ENCODE results near the gene NKD1.

The NKD1 gene

DNA sequence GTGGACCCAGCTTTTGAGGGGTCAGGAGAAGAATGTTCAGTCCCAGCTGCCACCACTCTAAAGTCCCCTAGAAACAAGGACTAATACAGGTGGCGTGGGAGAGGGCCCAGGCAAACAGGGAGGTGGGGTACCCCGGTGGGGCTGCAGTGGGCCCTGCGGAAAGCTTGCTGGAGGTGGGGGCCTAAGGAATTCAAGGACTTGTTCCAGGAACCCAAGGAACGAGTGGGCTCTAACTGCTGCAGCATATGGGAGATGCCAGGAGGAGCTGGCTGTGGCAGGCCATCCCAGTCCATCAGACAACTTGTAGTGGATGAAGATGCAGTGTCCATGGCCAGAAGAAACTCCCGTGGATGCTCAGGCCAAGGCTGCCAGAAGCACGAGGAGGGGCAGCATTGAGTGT lies 122.3 kb downstream of the NKD1 start:
- no peak for DNase-seq

DNA sequence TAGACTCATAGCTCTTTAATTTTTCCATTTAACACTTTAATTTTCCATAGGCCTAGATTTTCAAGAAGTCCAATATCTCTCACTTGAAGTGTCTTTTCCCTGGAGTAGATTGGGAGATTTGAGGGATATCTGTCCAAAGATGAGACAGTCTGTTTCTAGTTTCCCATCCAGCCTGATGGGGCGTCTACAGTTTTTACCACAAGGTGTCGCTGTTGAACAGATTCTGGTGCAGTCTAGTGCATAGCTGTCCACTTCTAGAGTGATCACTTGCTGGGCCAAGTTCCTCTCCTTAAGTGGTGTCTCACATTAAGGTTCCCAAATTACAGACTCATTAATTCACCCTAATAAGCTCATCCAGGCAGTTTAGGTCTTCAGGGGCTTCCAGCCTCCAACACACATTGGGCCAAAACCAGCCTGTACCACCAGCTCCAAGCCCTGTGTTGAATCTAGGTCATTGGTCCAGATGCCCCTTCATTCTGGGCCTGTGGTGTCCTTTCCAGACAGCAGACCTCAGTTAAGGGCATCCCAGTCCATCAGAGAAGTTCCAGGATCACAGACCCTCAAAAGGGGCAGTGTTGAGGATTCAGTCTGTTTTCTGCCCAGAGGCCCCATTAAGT lies 123.6 kb downstream of the NKD1 start:
- no peak for DNase-seq

DNA sequence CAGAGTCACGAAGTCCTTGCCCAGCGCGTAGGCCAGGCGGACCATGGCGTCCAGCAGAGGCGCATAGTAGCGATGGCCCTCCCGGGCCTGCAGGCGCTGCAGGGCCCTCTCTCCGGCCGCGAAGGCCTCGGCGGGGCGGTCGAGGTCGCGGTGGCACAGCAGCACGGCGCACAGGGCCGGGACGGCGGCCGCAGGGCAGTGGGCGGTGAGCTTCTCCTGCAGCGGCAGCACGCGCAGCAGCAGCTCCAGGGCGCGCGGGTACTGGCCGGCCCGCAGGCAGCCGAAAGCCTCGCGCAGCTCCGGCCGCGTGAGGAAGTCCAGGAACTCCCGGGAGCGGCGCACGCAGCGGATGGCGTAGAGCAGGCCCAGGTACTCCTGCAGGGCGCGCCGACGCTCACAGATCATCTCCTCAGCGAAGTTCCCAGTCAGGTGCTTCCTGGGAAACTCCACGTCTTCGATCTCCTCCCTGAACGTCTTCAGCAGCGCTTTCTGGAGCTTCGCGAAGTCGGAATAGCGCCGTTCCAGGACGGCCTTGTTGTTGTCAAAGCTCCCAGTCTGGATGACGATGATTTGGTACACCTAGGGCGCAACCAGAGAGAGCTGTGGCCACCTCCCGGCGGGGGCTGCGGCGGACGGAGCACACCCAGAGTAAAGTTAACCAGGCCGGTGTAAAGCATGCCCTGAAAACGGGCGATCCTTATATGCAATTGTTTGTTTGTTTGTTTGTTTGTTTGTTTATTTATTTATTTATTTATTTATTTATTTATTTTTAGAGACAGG lies 125.5 kb downstream of the NKD1 start:
- DNase-seq: no peak

DNA sequence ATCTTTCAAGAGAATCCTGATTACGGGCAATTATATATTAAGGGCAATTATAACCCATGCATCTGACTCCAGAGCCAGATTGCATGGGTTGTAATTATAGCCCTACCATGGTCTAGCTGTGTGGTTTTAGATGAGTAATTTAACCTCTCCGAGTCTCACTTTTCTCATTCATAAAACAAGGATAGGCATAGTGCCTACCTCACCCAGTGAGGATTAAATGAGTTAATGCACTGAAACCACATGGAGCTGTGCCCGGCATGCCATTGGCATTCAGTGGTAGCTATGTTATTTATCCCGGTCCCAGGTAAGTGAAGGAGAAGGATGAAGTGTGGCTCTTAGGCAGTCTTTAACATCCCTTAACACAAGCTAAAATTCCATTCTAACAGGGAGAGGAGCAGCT lies 126.6 kb downstream of the NKD1 start:
- no peak for DNase-seq

DNA sequence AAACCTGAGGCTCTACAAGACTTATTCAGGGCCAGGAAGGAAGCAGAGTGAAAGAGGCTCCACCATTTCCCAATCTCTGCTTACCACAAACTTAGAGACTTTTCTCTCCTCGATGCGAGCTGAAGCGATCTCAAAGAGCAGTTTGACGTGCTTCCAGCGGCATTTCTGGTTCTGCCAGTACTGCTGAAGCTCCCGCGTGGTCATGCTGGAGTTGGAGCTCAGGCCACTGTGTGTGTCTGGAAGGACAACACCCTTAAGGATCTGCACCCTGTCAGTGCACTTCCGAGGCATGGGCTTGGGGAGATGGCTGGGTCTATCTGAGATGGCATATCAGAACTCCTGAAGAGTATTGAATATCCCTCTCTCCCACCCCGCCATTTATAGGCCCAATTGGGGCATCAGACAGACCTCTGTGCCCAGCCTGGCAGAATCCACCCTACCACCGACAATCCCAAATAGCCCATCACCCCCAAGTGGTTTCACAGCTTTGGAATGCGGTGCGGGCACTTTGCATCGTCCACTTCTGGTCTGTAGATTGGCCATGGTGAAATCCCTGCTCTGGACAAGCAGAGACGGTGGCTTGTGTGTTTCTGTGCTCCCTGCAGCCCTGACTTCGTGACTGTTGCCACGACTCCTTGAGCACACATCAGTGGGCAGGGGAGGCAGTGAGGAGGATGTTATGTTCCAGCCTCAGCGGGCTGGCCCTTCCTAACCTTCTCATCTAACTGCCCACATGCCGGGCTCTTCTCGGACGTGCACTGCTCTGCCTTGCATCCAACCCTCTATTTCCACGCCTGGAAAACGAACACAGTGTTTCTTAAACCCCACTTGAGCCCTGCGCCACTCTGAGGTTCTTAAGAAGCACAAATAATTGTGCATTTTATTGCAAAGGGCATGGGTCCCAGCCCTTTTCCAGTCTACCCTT lies 127.8 kb downstream of the NKD1 start:
- DNase-seq: no peak

DNA sequence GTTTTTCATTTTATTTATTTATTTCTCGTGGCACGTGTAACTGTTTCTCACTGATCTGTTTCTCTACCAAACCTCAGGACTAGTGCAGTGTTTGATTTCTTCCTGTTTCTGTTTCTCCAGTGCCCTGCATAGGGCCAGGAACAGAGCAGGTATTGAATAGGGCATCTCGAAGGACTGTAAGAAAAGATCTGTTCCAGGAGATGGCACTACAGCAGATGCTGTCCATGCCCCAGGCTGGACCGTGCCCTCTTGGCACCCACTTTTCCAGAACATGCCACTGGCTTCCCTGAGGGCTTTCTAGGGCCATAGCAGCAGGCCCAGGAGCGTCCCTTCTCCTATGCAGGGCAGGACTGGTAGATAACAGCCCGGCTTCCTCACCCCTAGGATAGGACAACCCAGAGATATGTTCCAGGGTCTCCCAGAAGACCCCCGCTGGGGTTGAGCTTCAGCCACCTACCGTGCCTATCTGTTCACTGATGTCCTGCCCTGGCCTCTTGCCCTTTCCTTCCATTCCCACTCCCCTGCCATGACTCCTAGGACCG lies 128.6 kb downstream of the NKD1 start:
- no peak for DNase-seq

DNA sequence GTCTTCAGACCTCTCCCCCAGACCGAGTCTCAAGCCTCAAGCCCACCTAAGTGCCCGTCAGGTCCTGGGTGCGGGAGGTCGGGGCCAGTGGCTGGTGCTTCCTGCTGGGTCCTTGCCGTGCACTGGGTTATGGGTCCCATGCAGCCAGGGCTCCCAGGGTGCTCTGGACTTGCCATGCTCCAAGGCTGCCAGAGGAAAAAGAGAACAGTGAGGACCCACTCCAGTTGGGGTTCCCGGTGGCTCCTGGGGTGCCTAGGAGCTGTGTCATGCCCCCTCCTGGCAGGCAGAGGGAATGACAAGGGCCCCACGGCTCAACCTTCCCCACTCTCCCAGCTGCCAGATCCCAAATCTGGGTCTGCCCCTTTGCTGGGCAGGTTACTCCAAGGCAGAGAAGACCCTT lies 129.2 kb downstream of the NKD1 start:
- DNase-seq: no peak

DNA sequence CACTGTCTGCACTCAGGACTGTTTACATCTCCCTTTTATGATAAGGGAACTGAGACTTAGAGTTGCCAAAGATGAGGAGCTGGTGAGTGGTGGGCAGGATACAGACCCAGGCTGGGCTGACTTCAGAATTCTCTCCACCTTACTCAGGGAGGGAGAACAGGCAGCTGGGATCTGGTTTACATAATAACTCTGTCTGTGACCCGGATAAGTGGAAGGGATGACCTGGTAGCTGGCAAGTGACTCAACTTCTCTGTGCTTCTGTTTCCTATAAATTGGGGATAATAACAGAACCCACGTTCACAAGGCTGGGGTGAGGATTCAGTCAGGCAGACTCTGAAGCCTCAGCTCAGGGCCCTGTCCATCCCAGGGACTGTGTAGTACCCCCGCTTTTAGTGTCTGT lies 130.3 kb downstream of the NKD1 start:
- DNase-seq: no peak

DNA sequence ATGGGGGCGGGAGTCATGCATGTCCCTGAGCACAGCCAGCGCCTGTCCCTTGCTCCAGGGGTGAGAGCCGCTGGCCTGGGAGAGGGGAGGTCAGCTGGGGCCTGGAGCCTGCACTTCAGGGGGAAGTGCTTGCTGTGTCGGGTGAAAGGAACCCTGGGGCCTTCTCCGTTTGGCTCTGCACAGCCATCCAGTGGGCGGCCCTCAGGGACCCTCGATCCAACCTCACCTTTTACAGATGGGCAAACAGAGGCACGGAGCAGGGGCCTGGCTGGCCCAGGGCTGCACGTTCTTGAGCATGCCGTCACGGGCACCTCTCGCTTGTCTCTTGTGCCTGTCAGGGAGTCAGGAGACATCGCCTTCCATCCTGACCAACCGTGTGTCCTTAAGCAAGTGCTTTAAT lies 131.1 kb downstream of the NKD1 start:
- no peak for DNase-seq

DNA sequence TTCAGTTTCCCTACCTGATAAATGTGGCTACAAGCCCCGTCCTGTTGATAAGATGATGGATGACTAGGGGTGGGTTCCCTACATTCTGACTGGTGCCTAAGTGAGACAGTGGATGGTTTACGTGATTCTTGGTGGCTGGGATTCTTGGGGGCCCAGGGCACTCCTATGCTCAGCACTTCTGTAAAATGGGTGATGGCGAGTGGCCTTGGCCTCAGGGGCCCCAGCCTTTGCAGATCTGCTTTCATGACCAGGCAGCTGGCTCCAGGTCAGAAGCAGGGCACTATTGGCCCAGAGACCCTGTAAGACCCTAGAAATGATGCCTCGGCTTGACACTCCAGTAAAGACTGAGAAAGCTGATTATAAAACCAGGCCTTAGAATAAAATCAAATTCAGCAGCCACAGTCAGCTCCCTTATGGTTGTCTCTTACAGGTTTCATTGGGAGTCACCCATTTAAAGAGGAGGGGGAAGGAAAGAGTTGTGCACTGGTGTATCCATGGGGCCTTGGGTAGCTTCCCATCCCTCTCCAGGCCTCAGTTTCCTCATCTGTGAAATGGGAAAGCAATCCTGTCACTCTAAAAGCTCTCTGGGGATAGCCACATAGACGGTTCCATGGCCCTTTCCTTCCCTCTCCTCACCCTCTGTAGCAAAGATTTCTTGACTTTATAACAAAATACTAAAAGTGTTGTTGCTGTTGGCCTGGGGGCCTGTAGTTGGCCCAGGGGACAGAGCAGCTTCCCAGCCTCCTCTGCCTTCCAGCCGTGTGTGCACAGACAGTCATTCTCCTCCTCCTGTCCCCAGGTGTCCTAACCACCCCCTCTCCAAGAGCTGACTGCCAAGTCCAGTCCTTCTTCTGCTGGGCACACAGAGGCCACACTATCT lies 131.7 kb downstream of the NKD1 start:
- no peak for DNase-seq

DNA sequence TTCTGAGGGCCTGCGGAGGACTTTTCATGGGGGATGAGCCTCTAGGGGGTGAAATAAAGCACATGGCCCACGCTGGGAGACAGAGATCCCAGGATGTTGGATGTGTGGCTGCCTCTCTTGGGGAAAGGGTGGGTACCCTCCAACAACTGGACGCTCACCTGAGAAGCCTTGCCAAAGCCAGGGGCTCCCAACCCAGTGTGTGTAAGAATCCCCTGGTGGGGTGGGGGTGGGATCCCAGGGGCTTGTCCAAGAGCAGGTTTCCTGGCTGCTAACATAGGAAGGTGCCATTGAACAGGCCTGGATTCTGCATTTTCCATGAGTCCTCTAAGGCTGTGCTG lies 132.3 kb downstream of the NKD1 start:
- no peak for DNase-seq

DNA sequence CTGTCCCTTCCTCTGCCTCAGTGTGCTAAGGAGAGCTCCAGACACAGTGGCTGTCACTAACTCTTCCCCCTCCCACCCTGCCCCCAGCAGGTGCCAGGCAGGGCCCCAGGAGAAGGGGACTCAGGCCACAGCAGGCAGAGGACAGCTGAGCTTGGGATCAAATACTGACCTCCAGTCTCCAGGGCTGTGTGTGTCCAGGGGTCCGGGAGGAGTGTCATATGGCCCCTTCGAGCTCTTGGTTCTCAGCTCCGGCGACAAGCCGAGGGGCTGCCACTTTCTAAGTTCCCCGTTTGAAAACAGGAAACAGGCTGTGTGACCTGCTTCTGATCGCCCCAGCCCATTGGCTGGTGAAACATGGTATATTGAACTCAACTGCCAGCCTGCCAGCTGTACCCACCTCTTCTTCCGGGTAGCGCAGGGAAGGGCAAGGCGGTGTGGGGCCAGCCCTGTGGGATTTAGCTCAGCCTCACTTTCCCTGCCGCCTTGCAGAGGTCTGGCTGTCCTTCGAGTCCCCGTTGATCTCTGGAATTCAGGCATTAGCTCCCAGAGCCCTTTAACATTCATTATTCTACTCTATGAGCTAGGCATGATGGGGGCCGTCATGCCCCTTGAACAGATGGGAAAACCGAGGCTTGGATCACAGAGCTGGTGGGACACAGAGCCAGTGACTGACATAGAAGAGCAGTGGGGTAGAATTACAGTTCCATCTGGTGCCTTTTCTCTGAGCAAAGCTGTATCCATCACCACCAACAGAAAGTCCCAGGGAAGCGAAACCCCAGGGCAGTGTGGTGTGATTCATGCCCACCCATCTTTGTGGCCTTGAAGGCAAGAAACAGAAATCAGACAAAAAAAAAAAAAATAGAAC lies 133.1 kb downstream of the NKD1 start, which contains the start of gene SNX20:
TSS of gene SNX20 (minus strand) at position 292 of the 865 bp plus-strand sequence. CDS start 3,786 bp downstream, outside the sequence.
- no peak for DNase-seq

DNA sequence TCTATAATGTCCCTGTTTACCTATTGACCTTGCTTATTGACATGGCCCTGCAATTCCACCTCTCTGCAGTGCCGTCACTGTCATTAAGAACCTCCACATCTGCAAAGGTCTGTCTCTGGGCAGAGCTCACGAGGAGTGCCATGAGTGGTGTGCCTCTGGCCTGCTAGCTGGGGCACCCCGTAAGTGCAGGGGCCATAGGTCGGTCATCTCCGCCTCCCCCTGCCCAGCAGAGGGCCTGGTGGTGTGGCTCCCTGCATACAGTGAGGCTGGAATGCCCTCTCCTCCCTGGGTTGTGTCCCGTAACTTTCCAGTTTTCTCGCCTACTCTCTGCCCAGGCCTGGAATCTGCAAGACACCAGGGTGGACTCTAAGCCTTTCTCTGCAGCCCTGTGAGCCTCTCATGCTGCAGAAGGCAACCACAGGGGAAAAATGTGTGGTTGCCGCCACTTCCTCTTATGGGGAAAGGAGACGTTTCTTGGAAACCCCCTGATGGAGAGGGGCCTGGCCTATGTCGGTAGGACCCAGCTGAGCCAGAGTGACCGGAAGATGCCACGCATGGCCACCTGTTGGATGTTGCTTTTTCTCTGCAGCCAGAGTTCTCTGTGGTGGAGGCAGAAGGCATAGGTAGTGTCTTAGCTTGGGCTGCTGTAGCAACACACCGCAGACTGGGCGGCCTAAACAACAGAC lies 135.6 kb downstream of the NKD1 start:
- peak in 3 of 51 donors; percentile 21 to 22 (median 21) for DNase-seq

DNA sequence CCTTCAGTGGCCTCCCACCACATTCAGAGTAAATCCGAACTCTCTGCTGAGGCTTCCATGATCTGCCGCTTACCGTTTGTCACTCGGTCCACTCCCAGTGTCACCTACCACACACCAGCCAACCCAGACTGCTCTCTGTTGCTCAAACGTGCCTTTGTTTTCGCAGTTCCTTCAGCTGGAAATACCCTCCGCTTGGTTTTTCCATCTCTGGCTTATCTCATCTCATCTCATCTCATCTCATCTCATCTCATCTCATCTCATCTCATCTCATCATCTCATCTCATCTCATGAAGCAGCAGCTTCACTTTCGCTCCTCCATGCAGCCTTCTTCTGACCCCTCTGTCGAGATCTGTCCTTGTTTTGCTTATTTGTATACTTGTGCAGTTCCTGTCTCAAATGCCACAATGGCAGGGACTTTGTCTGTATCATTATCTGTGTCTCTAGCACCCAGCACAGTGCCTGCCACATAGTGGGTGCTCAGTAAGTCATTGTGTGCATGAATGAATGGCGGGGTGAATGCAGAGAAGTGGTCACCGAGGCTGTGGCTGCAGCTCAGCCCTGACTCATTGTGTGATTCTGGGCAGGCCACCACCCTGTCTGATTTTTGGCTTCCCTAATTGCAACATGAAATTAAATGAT lies 136.7 kb downstream of the NKD1 start:
- DNase-seq: no peak

DNA sequence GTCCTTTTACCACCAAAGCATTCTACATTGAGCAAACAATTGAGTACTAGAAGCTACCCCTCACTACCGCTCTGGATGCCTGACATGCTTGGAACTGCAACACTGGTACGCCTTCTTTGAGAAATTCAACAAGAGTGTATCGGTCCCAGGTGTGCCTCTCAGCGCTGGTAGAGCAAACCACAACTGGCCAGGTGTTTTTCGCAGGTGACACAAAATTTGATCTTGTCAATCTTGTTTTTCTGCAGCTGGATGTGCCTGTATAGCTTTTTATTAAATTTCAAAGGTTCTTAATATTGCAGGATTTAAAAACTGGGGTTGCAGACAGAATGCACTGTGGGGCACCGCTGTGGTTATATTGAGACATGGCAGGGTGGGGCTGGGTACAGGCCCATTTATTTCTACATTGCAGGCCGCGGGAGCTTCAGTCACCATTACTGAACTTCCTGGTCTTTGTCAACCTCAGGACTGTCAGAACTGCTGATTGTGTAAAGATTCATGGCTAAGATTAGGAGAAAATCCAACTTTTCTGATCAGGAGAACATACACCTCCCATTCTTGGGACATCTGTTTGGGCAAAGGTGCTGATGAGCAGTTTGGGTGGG lies 137.4 kb downstream of the NKD1 start:
- DNase-seq: no peak

DNA sequence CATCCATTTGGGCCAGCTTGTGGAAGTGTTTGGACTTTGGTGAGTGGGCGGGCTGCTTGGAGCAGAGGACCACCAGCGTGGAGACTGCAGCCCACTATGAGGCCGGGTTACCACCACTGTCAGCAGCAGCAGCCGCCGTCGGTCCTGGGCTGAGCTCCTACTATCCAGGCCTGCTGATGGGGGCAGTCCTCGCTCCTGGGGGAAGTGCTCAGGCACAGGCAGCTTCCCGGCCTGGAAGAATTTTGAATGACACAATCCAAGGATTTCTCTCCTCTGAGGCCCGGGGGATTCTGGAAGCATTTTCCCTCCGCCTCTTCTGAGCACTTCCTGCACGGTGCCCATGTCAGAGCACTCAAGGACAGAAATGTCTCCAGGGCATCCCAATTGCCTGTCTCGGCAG lies 139.9 kb downstream of the NKD1 start:
- no peak for DNase-seq

DNA sequence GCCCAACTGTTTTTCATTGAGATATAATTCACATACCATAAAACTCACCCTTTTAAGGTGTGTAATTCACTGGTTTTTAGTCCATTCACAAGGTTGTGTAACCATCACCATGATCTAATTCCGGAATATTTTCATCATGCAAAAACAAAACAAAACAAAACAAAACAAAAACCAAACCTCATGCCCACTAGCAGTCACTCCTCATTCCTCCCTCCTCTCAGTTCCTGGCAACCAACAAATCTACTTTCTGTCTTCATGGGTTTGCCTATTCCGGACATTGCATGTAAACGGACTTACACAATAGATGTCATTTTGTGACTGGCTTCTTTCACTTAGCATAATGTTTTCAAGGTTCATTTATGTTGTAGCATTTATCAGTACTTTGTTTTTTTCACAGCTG lies 140.7 kb downstream of the NKD1 start:
- no peak for DNase-seq

DNA sequence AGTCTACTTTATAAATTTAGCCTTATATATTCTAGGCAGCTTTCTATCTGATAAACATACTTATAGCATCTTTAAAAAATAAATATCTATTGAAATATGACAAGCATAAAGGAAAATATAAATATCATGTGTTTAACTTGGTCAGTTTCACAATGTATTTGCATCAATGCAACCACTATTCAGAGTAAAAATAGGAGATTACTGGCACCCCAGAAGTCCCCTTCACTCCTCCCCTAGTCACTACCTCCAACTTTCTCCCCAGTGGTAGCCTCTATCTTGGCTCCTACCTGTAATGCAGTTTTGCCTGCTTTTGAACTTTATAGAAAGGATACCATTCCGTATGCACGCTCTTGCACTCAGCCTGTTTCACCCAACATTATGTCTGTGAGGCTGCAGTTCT lies 142.0 kb downstream of the NKD1 start:
- DNase-seq: no peak

DNA sequence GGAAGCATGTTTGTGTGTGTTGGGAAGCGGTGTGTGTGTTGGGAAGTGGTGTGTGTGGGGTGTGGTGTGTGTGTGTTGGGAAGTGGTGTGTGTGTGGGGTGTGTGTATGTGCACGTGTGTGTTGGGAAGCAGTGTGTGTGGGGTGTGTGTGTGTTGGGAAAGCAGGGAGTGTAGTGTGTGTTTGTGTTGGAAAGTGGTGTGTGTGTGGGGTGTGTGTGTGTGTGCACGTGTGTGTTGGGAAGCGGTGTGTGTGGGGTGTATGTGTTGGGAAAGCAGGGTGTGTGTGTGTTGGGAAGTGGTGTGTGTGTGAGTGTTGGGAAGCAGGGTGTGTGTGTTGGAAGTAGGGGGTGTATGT lies 144.4 kb downstream of the NKD1 start:
- DNase-seq: no peak

All from hypothalamus (tissue), 51 donors.